GM19397 (cell line): ENCODE measurements around the gene TPCN1.

ENCODE experiments used
- ATAC-seq: cut with Tn5 transposase; IDR thresholded peaks from one replicate; pipeline ENCODE4 v1.9.1; 2021; ENCODE audit warnings: mild to moderate bottlenecking, moderate library complexity; ENCODE audit not compliant: unreplicated experiment

The TPCN1 gene

DNA sequence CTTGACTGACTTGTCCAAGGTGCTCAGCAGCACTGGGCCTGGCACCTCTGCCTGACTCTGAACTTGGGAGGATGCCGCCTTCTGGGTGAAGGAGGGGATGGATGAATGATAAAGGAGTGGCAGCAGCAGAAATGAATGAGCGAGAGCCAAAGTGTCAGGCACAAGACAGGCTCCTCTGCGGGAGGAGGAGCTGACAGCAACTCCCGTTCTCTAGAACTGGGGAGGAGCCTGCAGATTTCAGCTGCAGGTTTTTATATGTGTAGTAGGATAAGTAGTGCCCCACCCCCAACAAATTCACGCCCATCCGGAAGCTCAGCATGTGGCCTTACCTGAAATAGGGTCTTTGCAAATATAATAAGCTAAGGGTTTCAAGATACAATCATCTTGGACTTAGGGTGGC is 80.5 kb downstream of the TPCN1 start:
- ATAC-seq = no peak

GRCh38 chr12:113302466-113302865 is 81.2 kb downstream of the TPCN1 start:
- ATAC-seq = no peak

GRCh38 chr12:113302886-113303640 is 81.8 kb downstream of the TPCN1 start:
- no peak for ATAC-seq

GRCh38 chr12:113305281-113305856 is 84.1 kb downstream of the TPCN1 start:
- no peak for ATAC-seq

DNA sequence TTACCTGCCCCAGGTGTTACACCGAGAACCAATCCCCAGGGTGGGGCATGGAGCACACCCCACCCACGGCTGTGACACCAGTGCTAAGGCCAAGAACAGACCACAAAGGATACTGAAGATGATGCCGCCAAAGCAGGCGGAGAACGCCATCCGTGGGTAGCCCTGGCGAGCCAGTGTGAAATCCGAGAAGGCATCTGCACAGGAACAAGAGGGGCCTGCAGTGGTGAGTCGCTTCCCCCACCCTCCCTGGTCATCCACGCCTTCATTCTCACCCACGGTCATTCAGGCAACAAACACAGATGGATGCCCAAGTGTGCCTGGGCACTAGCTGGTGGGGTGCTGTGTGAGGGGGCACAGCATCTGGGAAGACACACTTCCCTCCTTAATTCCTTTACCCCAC is 85.1 kb downstream of the TPCN1 start:
- no peak for ATAC-seq

- no peak for ATAC-seq
Observed at GRCh38 chr12:113310489-113310888, 89.2 kb downstream of the TPCN1 start.

DNA sequence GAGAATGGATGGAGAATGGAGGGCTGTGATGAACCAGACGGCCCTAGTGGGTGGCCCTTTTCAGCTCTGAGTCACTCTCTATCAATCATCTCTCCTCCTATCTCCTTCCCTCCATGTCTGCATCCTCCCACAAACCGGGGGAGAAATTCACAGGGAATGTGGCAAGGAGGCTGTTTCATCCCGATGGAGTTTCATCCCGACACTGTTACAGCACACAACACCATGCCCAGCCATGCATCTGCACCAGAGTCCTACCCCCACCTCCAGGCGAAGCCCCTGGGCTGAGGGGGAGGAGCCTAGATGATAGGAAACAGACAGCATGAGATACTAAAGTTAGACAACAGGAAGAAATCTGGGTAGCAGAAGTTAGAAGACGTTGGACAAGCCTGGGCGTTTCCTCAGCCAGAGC is 92.9 kb downstream of the TPCN1 start:
- no peak for ATAC-seq

DNA sequence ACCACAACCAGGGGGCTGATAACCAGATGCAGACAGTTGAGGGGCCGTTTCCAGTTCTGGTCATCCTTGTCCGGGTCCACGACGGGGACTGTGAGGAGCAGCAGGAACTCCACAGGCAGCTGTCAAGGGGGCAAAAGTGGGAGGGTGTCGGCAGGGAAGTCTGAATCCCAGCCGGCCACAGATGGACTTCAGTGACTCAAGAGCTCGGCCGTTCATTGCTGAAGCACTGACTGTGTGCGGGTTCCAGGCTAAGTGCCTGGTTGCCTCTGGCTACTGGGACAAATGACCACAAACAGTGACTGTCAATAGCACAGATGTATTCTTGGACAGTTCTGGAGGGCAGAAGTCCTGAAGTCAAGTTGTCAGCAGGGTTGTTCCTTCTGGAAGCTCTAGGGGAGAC is 94.1 kb downstream of the TPCN1 start:
- no peak for ATAC-seq

DNA sequence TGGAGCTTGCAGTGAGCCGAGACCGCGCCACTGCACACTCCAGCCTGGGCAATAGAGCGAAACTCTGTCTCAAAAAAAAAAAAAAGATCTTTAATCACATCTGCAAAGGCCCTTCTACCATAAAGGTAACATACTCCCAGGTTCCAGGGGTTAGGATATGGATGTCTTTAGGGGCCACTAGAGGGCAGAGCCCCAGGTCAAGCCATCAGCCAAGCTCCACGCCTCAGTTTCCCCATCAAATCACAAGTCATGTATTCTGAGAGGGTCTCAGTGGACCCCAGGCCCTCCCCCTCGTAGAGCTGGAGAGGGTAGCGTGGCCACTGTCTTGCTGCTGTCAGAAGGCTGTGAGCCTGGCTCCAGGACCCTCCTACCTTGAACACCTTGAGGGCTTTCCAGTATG is 94.9 kb downstream of the TPCN1 start:
- no peak for ATAC-seq

DNA sequence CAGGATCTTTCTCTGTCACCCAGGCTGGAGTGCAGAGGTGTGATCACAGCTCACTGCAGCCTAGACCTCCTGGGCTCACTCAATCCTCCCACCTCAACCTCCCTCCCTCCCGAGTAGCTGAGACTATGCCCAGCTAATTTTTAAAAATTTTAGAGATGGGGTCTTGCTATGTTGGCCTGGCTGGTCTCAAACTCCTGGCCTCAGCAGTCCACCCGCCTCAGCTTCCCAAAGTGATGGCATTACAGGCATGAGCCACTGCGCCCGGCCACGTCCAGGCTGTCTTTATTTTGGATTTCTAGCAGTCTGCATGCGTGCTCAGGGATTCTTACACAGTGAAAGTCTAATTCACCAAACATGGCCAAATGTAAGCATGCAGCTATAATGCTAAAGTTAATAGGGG is 95.9 kb downstream of the TPCN1 start:
- no peak for ATAC-seq

- no peak for ATAC-seq
Observed at GRCh38 chr12:113318046-113318656, 96.9 kb downstream of the TPCN1 start.

DNA sequence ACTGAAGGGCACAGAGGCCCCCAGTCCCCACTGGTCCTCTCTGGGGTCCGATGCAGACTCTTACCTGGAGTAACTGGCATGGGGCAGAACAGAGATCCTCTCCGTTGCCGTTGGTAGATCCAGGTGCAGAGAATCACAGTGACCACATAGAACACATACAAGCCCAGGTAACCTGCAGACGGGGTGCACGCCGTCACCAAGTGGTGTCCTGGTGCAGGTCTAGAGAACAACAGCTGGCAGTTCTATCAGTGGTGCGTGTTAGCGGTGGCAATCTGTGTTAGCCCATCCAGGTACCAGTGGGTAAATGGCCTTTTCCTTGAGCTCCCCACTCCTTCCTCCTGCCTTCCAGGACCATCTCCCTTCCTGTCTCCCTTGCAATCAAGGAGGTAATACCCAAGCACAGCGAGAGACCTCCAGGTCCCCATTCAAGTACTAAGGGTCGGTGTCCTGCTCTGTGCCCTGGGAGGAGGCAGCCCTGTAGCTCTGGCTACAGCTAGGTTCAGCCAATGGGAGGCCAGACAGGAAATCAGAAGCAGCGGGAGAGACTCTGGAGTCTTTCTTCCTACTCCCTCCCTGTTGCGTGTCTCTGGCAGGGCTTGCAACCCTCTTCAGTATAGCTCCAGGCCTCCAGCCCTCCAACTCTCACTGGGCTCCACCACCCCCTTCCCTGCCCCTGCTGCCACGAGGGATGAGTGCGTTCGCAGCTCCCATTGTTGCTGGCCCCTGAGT is 97.8 kb downstream of the TPCN1 start:
- no peak for ATAC-seq

GRCh38 chr12:113320401-113320800 is 99.1 kb downstream of the TPCN1 start:
- no peak for ATAC-seq

GRCh38 chr12:113322343-113322742 is 101.1 kb downstream of the TPCN1 start:
- no peak for ATAC-seq

DNA sequence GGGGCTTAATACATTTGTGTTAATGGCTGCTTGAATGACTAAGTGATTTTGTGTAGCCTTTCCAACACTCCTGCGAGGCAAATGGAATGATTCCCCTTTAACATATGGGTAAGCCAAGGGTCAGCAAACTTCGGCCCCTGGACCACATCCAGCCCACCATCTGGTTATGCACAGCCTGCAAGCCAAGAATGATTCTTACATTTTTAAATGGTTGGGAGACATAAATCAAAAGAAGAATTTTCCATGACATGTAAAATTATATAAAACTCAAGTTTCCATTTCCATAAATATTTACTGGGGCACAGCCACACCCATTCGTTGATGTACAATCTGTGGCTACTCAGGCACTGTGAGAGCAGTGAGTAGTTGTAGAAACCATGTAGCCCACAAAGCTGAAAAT is 104.7 kb downstream of the TPCN1 start:
- ATAC-seq = no peak

GRCh38 chr12:113326775-113327395 is 105.6 kb downstream of the TPCN1 start:
- ATAC-seq = no peak

DNA sequence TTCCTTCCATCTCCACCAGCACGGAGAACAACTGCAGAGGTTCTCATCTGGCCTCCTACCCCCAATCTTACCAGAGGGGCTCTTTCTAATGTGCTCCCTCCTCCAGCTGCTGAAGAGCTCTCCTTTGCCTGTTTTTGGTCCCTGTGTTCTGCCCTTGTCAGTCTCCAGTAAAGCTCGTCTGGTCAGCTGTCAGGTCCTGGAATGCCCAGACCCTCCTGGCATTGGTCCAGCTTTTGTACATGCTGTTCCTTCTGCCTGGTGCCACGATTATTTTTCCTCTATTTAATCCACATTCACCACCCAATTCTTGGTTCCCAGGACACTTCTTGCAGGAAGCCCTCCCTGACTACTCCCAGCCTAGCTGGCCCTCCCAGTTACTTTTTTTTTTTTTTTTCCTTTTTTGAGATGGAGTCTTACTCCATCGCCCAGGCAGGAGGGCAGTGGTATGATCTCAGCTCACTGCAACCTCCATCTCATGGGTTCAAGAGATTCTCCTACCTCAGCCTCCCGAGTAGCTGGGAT is 107.2 kb downstream of the TPCN1 start:
- no peak for ATAC-seq

- no peak for ATAC-seq
Observed at GRCh38 chr12:113329022-113329790, 107.9 kb downstream of the TPCN1 start.

DNA sequence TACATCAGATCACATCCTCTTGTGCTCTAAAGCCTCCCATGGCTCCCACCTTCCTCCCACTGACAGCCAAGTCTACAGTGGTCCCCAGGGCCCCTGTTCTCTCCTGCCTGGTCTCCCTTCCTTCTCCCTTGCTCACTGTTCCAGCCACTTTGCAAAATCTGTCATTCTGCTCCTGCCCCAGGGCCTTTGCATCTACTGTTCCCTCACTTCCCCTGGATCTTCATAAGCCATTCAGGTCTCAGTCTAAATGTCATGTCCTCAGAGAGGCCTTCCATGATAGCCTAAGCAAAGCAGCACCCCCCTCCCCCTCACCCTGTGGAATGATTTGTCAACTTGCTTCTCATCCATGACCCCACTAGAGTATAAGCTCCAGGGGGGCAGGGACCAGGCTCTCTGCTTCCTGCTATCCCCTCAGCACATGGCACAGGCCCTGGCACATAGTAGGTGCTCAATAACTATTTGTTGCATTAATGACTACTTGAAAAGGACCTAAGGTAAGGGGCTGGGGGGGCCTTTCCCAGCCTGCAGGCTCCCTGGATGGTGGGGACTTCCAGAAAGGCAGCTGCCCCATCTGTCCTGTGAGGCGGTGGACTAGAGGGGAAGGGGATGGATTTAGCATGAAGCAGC is 108.6 kb downstream of the TPCN1 start:
- no peak for ATAC-seq

- no peak for ATAC-seq
Observed at GRCh38 chr12:113330505-113330904, 109.2 kb downstream of the TPCN1 start.
